Right forelimb (tissue), 1 donor: ENCODE results near the gene CPB2.

ENCODE experiments used
- DNase-seq: peaks from one replicate; pipeline ENCODE4 v3.0.0-alpha.2; 2018

The CPB2 gene

GRCh38 chr13:46097015-46097414 is 7.8 kb downstream of the CPB2 start:
- no peak for DNase-seq

GRCh38 chr13:46094478-46094877 is 10.4 kb downstream of the CPB2 start:
- no peak for DNase-seq

GRCh38 chr13:46088821-46089562 is 15.8 kb downstream of the CPB2 start:
- DNase-seq = no peak

GRCh38 chr13:46087481-46087880 is 17.4 kb downstream of the CPB2 start:
- DNase-seq = no peak

GRCh38 chr13:46086985-46087384 is 17.8 kb downstream of the CPB2 start:
- no peak for DNase-seq

- no peak for DNase-seq
Measured at GRCh38 chr13:46086421-46086922, 18.4 kb downstream of the CPB2 start.

- no peak for DNase-seq
Measured at GRCh38 chr13:46085737-46086136, 19.1 kb downstream of the CPB2 start.

- DNase-seq = no peak
Measured at GRCh38 chr13:46082324-46082723, 22.5 kb downstream of the CPB2 start.

GRCh38 chr13:46079770-46080169 is 25.1 kb downstream of the CPB2 start:
- DNase-seq = no peak

GRCh38 chr13:46077265-46077664 is 27.6 kb downstream of the CPB2 start:
- no peak for DNase-seq

GRCh38 chr13:46076827-46077226 is 28.0 kb downstream of the CPB2 start:
- DNase-seq = no peak

GRCh38 chr13:46075811-46076210 is 29.0 kb downstream of the CPB2 start:
- DNase-seq = no peak

- DNase-seq = no peak
Measured at GRCh38 chr13:46071590-46072249, 33.1 kb downstream of the CPB2 start.

GRCh38 chr13:46063292-46063691 is 41.5 kb downstream of the CPB2 start:
- DNase-seq = no peak

- no peak for DNase-seq
Measured at GRCh38 chr13:46062185-46062584, 42.6 kb downstream of the CPB2 start.

GRCh38 chr13:46059405-46059804 is 45.4 kb downstream of the CPB2 start:
- no peak for DNase-seq

- no peak for DNase-seq
Measured at GRCh38 chr13:46058268-46058667, 46.6 kb downstream of the CPB2 start.

- DNase-seq = no peak
Measured at GRCh38 chr13:46057256-46058015, 47.4 kb downstream of the CPB2 start.

- no peak for DNase-seq
Measured at GRCh38 chr13:46053162-46054012, 51.4 kb downstream of the CPB2 start.

- peak; percentile 93 for DNase-seq
Measured at GRCh38 chr13:46052319-46053161, 52.3 kb downstream of the CPB2 start, which contains the start of gene ZC3H13. ZC3H13 (minus strand) TSS chr13:46052746; CDS start chr13:46045507, 7,239 bp downstream.

GRCh38 chr13:46051968-46052318 is 52.9 kb downstream of the CPB2 start:
- no peak for DNase-seq

GRCh38 chr13:46050771-46051170 is 54.1 kb downstream of the CPB2 start:
- no peak for DNase-seq
